GM18870 (cell line): ENCODE data around the gene MRPL27.
"Not testable (repeated sequence)": the region's sequence is repeated elsewhere in the genome, so short reads cannot be mapped to it uniquely, and the experiment has no call there.

ENCODE experiments used
- ATAC-seq: cut with Tn5 transposase; IDR thresholded peaks from one replicate; pipeline ENCODE4 v1.9.1; 2021; ENCODE audit warnings: moderate library complexity; ENCODE audit not compliant: unreplicated experiment

The MRPL27 gene

DNA sequence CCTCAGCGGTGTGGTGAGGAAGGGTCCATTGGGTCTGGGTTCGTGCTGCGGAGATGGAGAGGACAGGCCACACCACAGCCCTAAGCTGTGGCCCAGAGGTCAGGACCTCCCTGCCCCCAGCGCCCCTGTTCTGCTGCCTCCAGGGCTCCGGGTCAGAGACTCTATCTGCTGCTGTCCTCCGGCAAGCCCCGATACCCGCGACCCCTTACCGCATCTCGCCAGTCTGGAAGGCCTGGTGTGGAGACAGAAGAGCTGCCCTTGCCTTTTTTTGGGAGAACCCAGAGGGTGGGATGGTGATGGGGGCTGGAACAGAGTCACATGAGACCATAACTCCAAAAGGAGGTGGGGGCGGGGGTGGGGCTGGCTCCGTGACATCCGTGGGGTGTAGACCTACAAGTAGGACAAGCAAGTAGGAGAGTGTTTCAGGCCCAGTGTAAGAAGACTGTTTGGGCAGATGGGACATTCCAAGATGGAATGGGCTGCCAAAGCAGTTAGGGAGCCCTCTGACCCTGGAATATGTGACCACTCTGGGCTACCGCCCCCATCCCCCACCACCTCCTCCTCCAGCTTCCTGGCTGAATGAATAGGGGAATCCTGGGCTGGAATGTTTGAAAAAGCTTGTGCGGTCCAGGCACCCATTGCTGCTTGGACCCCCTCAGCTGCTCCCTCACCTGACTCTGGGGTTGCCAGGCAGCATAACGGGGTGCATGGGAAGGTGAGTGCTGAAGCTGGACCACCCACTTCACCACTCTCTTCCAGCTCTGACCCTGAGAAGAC, 25.7 kb downstream of the MRPL27 start:
- no peak for ATAC-seq

DNA sequence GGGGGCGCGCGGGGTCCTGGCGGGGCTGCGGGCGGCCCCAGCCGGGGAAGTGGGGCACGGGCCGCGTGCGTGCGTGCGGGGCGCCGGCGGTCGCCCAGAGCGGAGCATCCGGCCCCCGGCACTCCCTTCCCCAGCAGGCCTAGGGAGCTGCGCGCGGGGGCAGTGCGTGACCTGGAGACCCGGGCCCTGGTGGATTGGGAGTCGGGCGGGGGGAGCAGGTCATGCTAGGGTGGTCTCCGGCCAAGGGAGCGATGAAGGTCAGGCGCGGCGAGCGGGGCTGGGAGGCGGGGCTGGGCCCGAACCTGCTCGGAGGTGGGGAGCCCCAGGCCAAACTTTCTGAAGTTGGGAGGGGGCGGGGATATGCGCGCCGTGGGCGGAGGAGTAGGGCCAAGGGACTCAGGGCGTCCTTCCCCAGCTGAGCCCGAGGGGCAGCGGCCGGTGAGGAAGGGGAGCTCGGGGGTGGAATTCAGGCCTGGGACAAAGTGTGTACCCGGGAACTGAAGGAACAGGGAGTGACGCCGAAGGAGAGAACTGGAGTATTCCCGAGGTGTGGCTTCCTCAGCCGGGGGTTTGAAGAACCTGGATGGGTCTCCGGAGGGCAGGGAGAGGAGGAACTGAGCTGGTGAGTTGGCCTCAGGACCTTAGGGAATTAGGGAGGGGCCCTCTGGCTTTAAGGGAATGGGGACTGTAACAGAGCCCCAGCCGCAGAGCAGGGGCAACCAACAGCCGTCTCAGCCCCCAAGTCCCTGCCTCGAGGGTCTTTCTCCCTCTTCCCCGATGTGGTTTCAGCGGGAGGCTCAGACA, 26.5 kb downstream of the MRPL27 start:
- ATAC-seq: no peak

DNA sequence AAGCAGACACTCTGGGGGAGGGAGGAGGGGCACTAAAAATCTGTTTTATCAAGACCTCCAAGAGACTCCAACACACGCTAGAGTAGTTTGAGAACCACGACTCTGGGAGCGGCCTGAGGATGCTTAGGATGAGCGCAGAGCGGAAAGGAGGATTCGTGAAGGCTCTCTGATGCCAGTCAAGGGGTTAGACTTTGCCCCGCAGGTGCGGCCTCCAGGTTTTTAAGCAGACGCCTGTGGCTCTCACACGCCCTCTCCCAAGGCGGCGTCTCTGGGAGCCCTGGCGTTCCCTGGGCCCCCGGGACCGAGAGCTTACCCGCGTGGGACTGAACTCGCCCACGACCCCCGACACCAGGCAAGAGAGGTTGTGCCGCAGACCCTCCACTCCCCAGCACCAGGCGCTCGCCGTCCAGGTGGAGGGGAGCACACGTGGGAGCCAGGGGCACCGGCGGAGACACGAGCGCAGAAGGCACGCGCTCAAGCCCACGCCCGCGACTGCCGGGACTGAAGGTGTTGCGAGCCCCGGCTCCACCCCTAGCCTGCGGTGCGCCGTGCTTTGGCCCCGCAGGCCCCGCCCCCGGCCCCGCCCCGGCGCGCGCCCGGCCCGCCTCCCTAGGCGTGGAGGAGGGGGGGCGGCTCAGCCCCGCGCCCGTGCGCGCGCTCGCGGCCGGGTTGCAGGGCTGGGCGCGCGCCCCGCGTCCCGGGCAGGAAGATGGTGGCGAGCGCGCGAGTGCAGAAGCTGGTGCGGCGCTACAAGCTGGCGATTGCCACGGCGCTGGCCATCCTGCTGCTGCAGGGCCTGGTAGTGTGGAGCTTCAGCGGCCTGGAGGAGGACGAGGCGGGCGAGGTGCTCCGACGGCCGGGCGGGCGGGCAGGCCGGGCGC, 27.3 kb downstream of the MRPL27 start, which contains the start of gene XYLT2:
Gene XYLT2, plus strand, starts transcription at position 695 of the 881 bp plus-strand sequence. Its CDS starts 15 bp downstream, at position 710.
- ATAC-seq: no peak

DNA sequence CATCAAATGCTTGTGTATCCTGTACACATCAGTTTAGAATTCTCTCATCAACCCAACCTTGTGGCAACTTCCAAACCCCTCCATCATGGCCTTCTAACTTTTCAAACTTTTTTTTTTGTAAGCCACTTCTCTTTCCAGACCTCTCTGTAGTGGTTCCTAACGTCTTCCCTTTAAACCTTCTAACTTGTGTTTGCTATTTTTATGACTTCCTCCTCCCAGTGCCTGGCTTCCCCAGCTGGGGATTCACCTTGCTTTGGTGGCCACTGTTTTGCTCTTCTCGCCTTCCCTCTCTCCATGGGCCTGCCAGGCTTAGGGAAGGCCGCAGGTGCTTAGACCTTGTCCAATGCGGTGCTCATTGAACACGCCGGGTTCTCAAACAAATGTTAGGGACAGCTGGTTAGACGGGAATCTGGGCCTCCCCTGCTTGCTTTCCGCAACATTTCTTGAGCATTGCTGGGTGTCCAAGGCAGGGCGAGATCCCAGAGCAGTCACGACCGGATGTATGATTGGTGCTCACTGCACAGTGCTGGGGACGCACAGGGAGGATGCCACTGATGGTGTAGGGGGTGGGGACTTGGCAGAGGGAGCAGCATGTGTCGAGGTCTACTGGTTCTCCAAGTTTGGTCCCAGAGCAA, 28.1 kb downstream of the MRPL27 start:
- ATAC-seq: no peak

DNA sequence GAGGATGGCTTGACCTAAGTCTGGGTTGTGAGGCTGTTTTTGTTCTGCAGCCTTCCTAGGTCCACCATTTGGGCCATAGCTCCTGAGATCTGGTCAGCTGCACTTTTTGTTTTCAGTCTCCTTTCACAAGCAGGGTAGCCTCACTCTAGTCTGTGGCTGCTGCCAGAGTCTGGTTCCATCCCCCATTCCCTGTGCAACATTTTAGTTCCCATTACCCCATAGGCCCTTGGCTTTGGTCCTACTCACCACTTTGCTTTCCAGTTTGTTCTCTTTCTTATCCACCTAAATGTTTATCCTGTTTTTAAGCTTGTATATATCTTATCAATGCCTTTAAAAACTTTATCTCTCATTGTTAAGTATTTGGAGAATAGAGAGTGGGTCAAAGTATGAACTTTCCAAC, 33.6 kb downstream of the MRPL27 start:
- ATAC-seq: no peak

DNA sequence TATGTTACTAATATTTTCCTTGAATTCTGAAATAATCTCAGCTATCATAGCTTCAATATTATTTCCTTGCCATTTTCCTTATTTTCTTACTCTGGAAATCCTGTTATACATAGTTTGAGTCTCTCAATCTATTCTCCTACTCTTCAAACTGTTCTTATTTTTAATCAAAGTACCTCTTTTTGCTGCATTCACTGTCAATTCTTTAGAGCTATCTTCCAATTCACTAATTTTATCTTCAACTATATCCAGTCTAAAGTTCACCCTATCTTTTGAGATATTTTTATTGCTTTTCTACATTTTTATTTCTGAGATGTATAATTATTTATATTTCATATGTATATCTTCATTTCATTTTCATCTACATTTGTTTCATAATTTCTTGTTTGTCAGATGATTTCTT, 34.3 kb downstream of the MRPL27 start:
- no peak for ATAC-seq

DNA sequence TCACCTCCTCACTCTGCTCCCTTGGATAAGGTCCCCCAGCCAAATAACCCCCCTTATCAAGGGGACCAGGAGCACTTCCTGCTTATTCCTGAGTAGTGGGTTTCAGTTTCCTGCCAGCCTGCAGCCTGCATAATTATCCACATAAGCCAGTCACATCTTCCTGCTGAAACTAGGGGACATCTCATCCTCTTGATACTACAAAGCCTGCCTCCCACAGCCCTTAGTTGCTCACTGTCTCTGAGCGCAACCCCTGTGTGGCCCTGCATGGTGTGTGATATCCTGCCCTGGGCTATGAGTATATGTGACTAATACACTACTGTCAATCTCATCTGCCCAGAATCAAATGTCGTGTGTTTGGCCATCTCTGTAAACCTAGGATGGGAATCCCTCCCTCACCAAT, 35.0 kb downstream of the MRPL27 start:
- ATAC-seq: no peak

DNA sequence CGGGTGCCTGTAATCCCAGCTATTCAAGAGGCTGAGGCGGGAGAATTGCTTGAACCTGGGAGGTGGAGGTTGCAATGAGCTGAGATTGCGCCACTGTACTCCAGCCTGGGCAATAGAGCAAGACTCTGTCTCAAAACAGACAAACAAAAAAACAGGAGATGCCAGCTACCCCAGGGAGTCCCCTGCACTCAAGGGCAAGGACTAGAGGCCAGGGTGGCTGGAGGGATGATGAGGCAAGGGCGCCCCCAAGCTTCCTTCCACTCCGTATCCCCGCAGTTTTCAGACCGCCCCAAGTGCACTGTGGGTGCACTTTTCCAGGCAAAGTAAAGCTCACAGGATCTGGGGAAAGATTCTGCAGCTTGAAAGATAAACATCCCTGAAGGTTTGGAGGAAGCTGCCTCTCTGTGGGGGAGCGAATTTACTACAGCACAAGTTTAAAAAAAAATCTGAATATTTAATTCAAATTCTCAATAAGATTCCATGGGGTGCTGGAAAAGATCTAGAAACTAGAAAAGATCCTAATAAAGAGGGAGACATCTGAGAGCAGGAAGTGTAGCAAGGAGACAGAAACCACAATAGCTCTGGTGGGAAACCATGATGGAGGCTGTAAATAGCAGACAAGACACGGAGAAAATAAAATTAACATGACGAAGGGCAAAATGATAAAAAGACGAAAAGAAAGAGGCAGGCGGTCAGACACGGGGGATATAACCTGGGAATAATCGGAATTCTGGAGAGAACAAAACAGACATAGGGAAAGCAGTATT, 39.5 kb downstream of the MRPL27 start:
- ATAC-seq: not testable (repeated sequence)

DNA sequence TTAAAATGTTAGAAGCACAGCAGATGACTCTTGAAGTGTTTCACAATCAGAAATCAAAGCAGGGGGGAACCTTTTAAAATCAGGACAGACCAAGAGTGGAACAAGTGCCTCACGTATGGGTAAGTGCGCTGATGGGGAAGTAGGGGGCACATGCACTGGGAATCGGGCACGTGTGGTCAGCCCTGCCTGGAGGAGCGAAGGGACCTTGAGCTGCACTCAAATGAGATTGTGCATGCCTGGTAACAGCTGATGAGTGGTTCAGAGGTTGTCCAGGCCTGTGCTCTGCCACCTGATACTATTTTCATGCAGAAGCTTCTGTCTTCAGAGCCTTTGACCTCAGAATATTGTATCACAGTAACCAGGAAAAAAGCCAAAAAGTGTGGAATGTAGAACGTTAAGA, 40.8 kb downstream of the MRPL27 start:
- ATAC-seq: no peak

DNA sequence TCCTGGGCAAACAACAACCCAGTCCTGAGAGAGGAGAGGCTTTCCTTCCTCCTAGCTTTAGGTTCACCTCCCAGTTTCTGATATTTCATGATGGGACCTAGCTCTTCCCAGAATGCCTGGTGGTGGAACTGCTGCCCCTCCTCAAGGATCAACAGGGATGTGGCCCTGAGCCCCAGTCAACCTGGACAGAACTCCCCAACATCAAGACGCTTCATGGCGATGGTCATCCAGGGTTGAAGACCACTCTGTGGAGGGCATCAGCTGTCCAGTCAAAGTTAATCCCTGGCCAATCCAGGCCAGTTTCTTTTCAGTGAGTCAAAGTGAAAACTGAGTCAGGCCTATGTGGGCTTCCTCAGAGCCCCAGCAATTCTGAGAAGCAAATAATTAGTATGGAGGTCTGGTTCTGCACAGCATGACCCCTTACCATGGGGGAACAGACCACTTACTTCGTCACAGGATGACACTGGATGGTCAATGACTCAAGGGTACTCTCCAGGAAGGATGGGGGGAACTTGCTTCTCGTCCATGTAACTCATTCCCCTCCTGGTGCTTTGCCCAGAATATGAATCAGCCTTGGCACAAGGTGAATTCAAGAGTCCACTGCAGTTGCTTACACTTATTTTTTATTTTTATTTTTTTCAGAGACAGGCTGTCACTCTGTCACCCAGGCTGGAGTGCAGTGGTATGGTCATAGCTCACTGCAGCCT, 41.7 kb downstream of the MRPL27 start:
- no peak for ATAC-seq

DNA sequence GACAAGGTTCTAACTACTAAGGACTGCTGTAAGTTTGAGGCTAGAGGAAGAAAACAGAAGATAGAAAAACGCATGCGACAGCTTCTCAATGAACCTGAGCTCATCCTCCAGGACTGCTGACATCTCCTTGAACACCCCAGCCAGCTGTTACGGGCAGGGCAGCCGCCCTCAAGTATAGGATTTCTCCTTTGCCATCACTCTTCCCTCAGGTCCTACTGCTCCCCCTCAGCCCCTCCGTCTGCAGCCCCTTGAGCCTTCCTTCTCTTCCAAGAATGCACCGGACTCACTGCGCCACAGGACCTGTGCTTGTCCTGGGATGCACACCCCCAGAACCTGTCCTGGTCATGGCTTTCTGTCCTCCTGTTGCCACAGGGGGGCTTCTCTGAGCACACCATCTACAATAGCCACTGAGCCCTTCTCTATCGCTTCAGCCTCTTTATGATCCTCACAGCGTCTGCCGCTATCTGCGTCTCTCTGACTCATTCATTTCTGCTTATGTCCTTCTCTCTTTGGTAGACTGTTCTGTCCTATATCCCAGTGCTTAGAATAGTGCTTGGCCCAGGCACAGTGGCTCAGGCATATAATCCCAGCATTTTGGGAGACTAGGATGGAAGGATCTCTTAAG, 42.7 kb downstream of the MRPL27 start:
- no peak for ATAC-seq

DNA sequence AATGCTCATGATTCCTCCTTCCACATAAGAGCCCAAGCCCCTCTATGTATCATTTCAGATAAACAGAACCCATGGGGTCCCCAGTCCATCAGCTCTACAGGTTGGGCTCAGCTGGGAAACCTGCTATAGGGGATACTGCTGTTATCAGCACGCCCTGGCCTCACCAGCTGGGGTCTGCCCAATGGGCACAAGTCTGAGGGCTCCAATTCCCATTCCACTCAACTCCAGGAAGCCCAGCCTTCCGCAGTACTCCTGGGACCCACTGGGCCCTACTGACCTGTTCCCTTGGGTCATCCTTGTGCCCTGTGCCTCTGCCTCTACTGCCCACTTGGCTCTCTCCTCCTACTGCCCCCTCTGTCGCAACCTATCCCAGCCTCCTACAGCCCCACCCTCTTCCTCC, 43.3 kb downstream of the MRPL27 start:
- ATAC-seq: no peak

DNA sequence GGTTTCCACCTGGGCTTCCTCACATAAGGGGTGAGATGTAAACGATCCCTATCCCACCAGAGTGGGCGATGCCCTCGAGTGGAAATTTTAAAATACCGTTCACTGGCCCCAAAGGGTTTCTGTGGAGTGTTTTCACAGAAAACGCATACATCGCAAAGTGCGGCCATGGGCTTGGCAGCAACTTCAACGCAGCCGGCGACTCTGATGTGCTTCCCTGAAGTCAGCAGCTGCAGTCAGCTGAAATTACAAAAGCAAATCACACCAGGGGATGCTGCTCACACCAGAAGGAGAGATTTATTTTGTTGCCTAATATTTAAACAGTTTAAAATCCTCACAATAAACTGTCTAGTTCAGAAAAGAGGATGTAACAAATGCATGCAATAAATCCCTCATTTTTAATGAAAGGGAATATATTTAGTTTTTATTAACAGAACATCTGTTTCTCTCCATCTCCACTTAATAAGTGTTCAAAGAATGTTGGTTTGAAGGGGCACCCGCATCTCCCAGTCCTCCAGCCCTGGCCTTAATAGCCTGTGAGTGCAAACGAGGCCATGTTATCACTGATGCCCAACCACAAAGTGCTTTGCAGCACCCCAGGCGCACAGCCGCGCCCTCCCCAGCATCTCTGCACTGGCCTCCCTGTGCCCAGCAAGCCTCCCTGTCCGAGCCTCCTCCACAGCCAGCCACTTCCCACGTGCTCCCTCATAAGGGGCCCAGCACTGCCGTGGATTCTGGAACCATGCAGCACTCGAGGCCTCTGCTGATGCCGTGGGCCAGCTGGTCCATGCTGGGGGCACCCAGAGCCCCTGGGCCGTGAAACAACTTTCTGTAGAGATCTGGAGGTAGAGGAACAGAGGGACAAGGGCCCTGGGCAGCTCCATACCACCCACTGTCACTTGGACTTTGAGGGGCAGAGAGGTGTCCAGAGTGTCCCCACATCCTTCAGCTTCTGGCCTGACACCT, 44.3 kb downstream of the MRPL27 start:
- ATAC-seq: no peak

DNA sequence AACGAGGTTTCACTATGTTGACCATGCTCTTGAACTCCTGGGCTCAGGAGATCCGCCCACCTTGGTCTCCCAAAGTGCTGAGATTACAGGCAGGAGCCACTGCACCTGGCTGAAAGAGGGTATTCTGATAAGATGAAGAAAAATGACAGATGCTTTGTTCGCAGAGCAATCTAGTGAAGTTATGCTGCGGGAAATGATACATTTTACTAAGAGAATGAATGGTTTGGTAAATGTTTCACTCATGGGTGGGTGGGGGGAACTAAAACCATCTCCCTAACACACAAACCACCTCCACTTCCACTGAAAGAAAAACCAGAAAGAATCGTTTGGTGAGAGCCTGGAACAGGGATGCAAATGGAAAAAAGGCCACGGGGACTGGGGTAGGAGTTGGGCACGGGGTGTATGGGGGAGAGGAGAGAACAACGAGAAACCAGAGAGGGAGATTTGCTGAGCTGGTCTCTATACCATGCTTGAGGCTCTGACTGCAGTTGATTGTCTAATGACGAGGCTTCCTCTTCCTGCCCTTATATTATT, 46.1 kb downstream of the MRPL27 start:
- no peak for ATAC-seq

DNA sequence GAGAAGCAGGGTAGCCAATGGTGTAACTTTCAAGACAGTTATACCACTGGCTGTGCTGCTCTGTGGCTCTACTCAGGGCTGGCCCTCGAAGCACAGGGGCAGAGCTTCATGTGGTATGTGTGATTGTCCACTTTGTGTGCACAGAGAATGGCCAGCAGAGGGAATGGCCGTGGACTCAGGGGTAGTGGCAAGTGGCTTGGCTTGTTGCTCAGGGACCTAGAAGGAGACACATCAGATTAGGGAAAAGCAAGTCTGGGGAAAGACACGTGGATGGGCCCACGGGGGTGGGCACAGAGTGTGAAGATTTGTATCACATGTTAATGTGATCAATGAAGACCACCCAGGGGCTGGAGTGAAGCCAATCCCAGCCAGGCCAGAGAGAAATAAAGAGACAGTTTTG, 47.1 kb downstream of the MRPL27 start:
- ATAC-seq: no peak

DNA sequence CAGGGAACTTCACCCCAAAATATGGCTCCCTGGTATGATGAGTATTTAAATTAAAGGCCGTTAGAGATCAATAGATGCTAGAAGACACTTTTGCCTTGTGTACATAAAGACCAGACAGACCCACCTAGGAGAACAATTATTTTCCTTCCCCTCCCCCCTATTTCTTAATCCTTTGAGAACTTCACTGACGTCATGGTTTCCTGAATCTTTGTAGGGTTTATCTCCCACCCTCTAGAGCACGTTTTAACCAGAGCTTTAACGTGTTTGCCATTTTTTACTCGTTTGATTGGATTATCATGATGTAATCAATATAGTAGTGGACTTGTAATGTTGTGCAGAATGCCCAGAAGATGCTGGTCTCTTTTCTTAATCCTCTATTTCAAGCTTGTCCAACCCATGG, 49.9 kb downstream of the MRPL27 start:
- no peak for ATAC-seq

DNA sequence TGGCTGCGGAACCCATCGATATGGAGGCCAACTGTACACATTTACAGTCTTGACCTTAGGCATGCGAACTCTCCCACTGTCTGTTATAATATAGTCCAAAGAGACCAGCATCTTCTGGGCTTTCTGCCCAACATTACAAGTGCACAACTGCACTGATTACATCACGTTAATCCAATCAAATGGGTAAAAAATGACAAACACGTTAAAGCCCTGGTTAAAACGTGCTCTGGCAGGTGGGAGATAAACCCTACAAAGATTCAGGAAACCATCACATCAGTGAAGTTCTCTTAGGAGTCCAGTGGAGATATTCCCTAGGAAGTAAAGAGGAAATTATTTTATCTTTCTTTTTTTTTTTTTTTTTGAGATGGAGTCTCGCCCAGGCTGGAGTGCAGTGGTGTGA, 50.7 kb downstream of the MRPL27 start:
- no peak for ATAC-seq
